HG02759 (cell line): ENCODE data around the gene GRK6.

Experiments used
- ATAC-seq: cut with Tn5 transposase; IDR thresholded peaks from one replicate; pipeline ENCODE4 v1.9.1; 2021; ENCODE audit warnings: mild to moderate bottlenecking, moderate library complexity; ENCODE audit not compliant: unreplicated experiment

The GRK6 gene

DNA sequence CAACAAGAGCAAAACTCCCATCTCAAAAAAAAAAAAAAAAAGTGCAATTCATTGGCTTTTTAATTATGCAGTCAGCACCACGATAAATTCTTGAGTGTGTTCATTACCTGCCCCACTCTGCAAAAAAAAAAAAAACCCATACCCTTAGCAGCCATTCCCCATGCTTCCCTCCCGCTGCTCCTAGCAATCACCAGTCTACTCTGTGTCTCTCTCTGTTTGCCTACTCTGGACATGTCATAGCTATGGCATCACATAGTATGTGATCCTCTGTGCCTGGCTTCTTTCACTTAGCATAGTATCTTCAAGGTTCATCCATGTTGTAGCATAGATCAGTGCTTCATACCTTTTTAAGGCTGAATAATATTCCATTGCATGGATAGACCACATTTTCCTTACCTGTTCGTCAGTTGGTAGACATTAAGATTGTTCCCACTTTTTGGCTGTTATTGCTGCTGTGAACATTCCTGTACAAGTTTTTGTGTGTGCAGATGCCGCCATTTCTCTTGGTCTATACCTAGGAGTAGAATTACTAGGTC, 13.1 kb downstream of the GRK6 start:
- no peak for ATAC-seq

DNA sequence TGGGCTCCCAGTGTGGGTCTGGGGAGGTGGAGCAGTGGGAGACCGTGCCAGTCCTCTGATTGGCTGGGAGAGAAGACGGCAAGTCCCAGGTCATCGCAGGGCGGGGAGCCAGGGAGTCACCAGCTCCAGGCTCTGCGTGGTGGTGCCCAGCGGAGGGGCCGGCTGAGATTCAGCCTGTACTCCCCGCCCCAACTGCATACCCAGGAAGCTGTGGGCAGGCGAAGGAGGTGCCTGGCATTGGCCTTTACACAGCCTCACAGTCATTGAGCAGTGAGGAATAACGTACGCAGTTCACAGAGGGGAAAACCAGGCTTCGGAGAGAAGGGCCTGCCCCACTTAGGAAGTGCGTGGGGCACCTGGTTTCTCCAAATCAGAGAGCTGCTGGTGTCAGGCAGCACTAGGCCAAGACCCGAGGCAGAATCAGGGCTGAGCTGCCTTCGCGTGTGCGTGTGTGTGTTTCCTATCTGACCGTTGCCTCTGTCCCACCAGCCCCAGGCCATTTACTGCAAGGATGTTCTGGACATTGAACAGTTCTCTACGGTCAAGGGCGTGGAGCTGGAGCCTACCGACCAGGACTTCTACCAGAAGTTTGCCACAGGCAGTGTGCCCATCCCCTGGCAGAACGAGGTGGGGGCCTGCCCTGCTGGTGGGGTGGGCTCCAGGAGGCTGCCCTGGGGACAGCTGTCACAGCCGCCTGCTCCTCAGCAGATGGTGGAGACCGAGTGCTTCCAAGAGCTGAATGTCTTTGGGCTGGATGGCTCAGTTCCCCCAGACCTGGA, 13.9 kb downstream of the GRK6 start:
- ATAC-seq, result no peak

DNA sequence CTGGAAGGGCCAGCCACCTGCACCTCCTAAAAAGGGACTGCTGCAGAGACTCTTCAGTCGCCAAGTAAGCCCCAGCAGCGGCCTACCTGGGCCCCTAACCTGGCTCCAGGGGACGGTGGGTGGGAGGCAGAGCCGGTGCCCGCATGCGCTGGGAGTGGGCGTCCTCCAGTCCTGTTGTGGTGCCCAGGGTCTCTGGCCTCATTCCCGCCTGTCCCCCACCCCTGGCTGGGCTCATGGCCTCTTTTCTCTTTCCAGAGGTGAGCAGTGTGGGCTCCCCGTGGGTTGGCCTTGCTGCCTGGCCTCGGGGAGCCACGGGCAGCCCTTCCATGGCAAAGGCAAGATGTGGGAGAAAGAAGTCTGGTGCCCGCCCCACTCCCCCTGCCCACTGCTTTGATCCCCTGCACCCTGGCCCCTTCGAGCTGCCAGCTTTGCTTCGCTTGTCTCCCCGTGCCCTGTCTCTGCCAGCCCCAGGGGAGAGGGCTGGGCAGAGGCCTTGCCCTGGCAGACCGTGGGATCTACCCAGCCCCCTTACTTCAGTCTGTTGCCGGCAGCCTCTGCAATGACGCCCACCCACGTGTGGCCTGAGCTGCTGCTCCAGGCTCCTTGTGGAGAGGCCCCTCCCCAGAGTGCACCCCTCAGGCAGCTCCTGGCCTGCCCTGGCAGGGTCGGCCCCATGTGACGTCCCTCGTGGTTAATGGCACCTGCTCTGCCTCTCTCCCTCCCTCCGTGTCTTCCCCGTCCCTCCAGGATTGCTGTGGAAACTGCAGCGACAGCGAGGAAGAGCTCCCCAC, 14.7 kb downstream of the GRK6 start:
- ATAC-seq, result no peak

DNA sequence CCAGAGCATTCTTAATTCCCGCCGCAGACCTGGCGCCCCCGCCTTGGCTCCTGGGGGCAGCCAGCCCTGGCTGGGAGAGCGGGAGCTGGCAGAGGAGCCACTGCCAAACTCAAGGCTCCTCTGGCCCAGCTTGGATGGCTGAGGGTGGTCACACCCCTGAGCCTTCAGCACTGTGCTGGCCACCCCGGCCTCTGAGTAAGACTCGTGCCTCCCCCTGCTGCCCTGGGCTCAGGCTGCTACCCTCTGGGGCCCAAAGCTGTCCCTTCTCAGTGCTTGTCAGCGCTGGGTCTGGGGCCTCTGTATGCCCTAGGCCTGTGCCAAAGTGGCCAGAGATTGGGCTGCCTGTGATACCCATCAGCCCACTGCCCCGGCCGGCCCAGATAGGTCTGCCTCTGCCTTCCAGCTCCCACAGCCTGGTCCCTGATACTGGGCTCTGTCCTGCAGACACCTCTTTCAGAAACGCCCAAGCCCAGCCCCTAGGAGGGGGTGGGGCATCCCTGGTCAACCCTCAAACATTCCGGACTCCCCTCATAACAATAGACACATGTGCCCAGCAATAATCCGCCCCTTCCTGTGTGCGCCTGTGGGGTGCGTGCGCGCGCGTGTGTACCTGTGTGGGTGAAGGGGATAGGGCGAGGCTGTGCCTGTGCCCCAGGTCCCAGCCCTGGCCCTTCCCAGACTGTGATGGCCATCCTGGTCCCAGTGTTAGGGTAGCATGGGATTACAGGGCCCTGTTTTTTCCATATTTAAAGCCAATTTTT, 15.8 kb downstream of the GRK6 start:
- no peak for ATAC-seq

DNA sequence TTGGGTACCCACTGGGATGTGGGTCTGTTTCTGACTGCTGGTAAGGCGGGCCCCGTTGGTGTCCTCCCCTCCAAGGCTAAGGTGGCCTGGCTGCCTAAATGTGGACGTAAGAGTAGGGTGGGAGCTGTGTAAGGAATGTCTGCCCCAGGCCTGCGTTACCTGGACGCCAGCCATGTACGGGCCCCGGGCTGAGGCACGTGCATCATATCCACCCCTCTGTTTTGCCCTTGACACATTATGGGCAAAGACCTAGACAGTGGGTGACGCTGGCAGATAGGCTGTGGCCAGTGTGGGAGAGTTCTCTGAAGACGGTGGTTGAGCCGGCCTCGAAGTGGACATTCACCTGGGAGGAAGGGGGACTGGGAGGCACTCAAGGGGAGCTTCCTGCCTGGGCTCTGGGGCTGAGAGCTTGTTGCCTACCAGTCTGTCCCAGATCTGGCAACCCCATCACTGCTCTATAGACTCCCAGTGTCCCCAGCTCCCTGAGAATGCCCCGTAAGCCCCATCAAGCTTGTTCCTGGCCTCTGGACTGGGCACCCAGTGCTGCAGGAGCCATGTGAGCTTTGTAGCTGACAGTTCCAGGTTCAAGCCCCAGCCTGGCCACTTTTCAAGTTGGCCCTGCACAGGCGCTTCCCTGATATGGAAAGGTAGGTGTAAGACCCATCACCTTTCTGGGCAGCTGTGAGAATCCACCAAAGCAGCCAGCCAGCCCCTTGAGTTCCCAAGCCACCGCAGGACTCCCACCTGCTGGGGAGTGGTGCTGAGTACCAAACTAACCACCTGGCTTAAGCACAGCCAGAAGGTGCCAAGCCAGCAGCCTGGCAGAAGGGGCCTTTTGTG, 16.9 kb downstream of the GRK6 start:
- ATAC-seq, result no peak

DNA sequence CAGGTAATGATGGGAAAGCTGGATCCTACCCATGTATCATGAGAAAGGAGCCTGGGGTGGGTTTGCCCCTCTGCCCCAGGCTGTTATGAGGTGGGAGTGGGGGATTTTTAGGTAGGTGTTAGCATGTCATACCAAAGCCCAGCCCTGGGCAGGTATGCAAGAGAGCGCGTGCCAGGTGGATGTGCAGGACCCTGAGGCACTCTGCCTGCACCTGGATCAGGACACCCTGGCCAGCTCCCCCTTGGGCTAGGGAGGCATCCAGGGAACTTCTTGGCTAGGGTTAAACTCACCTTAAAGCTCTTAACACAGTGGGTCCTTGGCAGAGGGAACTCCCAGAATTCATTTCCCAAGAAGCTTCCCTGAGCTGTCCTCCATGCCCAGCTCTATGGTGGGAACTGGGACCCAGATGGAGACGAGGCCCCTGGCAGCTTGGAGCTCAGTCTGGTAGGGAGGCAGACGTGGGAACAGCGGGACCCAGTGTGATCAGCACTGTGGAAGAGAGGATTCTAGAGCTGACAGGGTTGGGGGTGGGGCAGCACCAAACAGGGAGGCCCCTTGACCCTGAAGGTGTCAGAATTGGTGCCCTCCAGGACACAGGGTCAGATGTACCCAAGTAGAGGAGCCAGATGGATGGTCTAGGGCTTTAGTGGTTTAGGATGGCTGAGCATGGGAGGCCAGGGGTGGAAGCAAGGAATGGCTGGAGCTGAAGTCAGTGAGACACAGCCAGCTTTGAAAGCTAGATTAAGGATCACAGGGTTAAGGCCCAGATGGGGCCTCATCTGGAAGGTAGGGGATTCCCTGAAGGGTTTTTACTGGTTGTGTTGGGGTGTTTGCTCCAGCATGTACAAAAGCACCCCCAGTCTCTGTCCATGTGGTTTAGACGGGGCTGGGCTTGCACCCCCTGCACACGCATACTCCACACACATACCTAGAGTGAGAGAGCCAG, 17.9 kb downstream of the GRK6 start:
- ATAC-seq, result no peak

DNA sequence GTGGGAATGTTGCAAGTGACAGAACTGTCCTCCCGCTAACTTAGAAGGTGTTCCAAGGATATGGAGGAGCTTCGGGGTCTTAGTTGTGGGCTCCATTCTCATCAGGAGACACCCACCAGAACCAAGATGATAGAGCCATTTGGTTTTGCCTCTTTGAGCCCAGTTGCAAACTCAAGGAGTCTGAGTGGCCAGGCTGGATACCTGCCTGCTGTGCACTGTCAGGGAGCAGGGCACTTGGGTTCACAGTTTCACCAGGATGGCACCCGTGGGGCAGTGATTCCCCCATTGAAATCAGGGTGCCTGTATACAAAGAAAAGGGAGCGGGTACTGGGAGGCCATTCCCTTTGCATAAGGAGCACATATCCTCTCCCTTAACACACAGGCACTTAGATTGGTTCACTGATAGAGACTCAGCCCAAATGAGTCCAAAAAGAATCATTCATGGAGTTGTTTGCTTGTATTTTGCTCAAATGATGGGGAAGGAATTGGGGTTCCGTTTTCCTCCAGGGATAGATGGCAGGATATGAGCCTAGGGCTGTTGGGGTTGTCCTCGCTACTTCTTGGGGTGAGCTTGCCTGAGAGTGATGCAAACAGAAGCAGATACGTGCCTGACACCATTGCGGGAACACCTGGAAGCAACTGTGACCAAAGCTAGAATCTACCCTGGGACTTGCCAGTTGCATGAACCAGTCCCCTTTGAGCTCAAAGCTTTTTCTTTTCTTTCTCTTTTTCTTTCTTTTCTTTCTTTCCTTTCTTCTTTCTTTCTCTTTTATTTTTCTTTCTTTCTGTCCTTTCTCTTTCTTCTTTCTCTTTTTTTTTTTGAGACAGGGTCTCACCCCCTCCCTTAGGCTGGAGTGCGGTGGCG, 18.8 kb downstream of the GRK6 start:
- ATAC-seq, result no peak

DNA sequence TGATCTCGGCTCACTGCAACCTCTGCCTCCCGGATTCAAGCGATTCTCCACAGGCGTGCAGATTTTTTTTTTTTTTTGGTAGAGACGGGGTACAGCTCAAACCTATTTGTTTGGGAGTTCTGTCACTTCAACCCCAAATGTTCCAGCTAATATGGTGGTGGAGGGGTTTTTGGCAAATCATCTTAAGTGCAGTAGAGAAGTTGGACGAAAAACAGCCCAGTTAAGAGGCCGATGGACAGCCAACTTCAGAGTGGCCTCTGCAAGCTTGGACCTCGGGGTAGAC, 19.4 kb downstream of the GRK6 start:
- ATAC-seq, result no peak

DNA sequence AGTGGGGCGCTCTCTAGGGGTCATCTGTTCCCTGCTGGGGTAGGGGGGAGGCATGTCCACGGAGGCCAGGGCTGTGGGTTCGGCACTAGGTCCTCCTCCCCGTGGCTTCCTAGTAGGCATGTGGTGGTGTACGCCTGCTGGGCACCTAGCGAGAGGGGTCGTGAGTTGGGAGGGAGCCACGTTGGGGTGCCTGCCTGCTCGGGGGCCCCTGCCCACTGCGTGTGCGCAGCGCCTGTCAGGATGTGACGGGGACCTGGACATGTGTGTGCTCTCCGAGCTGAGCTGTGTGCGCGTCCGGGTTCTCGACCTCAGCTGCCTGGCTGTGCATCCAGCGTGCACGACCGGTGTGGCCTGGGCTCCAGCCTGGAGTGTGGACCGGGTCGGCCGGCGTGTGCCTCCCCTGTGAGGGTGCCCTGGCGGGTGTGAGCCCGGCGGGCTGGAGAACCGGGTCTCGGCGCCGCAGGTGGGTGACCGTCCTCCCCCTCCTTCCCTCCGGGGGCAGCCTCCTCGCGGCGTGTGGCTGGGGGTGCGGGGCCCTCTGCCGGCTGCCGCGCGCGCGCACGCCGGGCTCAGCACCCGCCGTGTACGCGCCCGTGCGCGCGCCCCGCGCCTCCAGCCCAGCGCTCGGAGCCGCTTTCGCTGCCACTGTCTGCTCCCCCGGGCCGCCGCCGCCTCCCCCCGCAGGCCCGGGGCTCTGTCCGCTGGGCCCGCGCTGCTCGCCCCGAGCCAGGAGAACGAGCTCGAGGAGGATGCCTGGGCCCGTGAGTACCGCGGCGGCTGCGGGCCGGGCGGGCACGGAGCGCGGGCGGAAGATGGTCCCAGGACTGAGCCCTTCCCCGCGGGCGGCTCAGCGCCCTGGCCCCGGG, 20.0 kb downstream of the GRK6 start, which contains the start of gene PRR7:
TSS of gene PRR7 (plus strand) at position 615 of the 866 bp plus-strand sequence. CDS start 8,254 bp downstream, outside the sequence.
- peak; percentile 64 for ATAC-seq

DNA sequence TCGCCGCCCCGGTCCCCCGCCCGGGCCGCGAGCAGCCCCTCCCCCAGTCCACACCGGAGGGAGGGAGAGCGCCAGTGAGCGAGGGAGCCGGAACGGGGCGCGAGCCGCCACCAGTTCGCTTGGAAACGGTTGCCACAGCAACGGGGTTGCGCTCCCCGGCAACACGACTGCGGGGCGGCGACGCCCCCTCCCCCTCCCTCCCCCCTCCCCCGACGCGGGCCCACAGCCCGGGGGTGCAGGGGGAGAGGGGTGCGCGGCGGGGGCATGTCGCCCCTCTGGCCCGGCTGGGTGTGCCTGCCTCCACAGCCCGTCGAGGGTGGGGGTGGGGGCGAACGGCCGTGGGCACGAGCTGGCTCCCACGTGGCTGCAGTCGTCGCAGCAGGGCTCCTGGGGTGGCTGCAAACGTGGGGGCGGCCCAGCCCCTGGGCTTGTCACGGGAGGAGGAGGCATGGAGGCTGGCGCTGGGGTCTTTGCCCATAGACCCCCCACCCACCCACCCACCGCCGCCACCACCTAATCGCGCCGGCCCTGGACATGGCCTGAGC, 20.7 kb downstream of the GRK6 start:
- ATAC-seq, result peak; percentile 42

DNA sequence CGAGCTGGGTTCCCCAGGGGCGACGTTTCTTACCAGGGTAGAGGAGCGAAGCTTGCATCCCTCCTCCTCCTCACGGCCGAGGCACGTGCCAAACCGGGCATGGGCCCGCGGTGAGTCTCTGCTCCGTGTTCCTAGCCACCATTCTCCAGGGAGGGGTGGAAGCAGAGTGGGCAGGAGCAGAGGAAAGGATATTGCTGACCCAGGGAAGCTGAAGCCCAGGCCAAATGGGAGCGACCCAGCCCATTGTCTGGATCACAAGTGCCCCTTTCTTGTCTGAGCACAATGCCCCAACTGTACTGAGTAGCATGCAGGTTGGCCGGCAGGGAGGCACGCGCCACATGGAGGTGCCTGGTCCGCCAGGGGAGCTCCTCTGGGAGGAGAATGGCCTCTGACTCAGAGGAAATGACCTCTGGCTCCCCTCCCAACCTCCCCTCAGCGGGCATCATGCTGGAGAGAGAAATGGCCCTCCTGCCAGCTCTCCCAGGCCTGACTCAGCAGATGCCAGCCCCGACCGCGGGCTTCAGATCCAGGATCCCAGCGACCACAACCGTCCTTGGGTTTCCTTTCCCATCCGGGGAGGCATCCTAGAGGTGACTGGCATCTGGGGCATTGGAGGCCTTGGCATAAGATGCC, 21.3 kb downstream of the GRK6 start:
- ATAC-seq, result no peak

DNA sequence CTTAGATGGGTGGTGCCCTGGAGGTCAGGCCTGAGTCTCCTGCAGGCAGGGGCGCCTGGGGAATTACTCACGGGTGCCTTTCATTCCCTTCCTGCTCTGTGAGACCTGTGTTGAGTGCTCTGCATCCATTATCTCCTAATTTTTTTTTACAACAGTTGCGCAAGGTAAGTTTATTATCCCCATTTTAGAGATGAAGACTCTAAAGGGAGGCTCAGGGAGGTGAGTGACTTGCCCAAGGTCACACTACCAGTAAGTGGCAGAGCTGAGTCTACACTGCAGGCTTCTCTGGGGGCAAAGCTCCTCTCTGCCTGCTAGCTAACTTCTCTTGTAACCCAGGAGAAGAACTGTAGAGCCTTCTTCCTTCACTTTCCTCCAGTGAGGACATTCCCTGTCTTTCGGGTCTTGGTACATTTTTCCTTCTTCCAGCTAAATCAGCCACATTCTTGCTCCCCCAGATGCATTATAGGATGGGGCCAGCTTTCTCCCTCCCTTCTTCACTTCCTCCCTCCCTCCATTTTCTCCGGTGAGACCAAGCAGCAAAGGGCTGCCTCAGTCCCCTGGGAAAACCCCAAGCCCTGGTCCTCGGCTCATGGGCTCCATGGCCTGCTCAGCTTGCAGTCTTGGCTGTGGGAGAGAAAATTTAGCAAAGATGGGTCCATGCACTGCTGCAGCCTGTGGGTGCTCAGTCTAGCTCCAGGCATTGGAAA, 21.9 kb downstream of the GRK6 start:
- no peak for ATAC-seq

DNA sequence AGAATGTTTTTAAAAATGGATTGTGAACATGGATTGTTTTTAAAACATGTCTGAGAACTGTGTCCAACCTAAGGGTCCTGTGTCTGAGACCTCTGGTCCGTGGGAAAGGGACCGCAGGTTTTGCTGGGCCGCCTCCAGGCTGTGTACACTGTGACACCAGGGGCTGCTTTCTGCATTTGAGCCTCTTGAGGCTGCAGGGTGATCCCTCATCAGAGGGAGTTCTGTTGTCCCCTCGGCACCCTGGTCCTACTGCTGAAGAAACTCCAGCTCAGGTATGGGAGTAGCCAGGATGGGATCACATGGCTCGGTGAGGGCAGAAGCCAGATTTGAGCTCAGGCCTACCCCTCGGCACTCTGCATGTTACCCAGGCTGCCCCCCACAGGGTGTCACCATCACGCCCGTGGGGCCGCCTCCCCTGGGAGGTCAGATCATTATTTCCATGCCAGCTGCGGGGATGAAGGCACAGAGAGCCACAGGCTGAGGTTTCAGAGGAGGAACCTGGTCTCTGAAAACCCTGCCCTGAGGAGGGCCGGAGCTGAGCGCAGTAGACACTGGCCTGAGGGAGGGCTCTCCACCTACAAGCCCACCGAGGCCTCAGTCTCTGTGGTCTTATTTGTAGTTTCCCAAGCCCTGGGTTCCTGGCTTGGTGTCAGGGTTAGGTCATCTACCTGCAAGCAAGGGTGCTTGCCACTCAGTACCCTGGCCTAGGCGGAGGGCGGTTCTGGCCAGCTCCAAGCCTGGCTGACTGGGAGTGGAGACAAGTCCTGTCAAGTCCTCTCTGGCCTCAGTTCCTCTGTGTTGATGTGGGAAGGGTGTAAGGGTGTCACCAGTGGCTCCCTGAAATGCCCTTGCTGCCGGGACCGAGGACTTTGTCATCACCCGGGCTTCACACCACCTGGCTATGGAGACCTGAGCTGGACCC, 22.9 kb downstream of the GRK6 start:
- ATAC-seq, result no peak

DNA sequence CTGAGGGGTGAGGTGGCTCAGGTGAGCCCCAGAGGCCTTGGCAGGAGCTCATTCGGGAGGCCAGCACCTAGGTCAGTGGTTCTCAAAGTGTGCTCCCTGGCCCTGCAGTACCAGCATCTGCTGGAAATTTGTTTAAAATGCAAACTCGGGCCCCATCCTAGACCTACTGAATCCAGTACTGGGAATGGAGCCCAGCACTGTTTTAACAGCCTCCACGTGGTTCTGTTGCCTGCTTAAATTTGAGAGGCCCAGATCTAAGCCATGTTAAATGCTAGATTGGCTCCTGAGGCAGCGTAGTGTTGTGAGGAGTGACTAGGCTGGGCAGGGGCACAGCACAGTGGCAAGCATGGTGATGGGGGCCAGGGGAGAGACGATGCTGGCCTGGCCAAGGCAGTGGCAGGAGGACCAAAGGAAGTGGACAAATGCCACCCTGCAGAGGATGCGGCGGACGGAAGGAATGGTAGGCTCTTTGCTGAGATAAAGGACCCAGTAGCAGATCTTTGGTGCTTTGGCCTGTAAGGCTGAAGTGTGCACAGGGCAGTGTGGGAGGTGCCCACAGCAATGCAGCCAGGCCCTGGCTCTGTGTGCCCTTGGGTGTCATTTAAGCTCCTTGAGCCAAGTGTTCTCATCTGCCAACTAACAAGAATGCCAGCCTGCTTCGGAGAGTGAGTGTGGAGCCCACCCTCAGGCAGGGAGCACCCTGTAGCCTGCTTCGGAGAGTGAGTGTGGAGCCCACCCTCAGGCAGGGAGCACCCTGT, 24.4 kb downstream of the GRK6 start:
- no peak for ATAC-seq
